NB4 (cell line): ENCODE data around the gene SLX1A.

Source experiments
- DNase-seq: peaks from one replicate; pipeline ENCODE4 v3.0.0; 2010; ENCODE audit warnings: low read depth
- H3K4me3 ChIP-seq: one replicate; pipeline ENCODE4 v1.5.1; 2011; ENCODE audit warnings: mild to moderate bottlenecking, low read depth, low read length, moderate library complexity
- MYC ChIP-seq: IDR thresholded peaks from 2 replicates; pipeline ENCODE4 v1.6.1; 2011; ENCODE audit warnings: low read depth, low read length
- POLR2A ChIP-seq: IDR thresholded peaks from 2 replicates; pipeline ENCODE4 v1.6.1; 2011; ENCODE audit warnings: mild to moderate bottlenecking; ENCODE audit not compliant: insufficient read length; ENCODE audit errors: extremely low read depth
- TF ChIP-seq, protein P1 (sequence below): IDR thresholded peaks from one replicate; pipeline ENCODE4 v1.5.1; 2012; ENCODE audit warnings: low read depth, low read length
- TF ChIP-seq, protein P2 (sequence below): IDR thresholded peaks from 2 replicates; pipeline ENCODE4 v1.6.1; 2011; ENCODE audit warnings: low read depth, low read length

SLX1A gene

DNA sequence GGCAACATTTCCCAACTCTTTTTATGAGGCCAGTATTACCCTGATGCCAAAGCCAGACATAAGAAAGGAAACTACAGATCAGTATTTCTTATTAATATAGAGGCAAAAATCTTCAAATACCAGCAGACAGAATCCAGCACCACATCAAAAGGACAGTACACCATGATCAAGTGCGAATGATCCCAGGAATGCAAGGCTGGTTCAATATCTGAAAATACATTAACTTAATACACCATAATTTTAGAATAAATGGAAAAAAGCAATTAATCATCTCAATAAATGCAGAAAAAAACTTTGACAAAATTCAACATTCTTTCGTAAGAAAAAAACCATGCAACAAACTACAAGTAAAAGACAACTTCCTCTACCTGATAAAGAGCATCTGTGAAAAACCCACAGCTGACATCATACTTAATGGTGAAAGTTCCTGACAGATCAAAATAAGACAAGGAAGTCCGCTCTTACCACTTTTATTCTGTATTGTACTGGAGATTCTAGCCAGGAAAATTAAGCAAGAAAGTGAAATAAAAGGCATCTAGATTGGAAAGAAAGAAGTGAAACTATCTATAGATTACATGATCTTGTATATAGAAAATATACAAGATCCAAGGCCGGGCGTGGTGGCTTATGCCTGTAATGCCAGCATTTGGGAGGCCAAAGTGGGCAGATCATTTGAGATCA, 44.3 kb upstream of the SLX1A start:
- no peak overlapping the region for H3K4me3 ChIP-seq
- TF ChIP-seq POLR2A (no peak), MYC (no peak)
- TF ChIP-seq, protein P1, sequence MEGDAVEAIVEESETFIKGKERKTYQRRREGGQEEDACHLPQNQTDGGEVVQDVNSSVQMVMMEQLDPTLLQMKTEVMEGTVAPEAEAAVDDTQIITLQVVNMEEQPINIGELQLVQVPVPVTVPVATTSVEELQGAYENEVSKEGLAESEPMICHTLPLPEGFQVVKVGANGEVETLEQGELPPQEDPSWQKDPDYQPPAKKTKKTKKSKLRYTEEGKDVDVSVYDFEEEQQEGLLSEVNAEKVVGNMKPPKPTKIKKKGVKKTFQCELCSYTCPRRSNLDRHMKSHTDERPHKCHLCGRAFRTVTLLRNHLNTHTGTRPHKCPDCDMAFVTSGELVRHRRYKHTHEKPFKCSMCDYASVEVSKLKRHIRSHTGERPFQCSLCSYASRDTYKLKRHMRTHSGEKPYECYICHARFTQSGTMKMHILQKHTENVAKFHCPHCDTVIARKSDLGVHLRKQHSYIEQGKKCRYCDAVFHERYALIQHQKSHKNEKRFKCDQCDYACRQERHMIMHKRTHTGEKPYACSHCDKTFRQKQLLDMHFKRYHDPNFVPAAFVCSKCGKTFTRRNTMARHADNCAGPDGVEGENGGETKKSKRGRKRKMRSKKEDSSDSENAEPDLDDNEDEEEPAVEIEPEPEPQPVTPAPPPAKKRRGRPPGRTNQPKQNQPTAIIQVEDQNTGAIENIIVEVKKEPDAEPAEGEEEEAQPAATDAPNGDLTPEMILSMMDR, result no peak
- TF ChIP-seq, protein P2, sequence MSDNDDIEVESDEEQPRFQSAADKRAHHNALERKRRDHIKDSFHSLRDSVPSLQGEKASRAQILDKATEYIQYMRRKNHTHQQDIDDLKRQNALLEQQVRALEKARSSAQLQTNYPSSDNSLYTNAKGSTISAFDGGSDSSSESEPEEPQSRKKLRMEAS, result no peak
- DNase-seq, result no peak

GRCh38 chr16:30151091-30151490, 42.6 kb upstream of the SLX1A start:
- TF ChIP-seq MYC (no peak), POLR2A (no peak)
- TF ChIP-seq, protein P1, result no peak
- TF ChIP-seq, protein P2, result no peak
- DNase-seq, result no peak
- H3K4me3 ChIP-seq, result no peak overlapping the region

GRCh38 chr16:30152517-30152916, 41.2 kb upstream of the SLX1A start:
- DNase-seq, result no peak
- no peak overlapping the region for H3K4me3 ChIP-seq
- no peak for TF ChIP-seq MYC
- TF ChIP-seq, protein P2, result no peak
- TF ChIP-seq POLR2A, result no peak
- TF ChIP-seq, protein P1, result no peak

DNA sequence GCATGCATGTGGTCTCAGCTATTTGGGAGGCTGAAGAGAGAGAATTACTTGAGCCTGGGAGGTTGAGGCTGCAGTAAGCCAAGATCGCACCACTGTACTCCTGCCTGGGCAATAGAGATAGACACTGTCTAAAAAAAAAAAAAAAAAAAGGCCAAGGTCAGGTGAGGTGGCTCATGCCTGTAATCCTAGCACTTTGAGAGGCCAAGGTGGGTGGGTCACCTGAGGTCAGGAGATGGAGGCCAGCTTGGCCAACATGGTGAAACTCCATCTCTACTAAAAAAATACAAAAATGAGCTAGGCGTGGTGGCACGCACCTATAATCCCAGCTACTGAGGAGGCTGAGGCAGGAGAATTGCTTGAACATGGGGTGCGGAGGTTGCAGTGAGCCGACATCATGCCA, 38.5 kb upstream of the SLX1A start:
- TF ChIP-seq, protein P2, result no peak
- TF ChIP-seq, protein P1, result no peak
- TF ChIP-seq POLR2A (no peak), MYC (no peak)
- DNase-seq, result no peak
- no peak overlapping the region for H3K4me3 ChIP-seq

DNA sequence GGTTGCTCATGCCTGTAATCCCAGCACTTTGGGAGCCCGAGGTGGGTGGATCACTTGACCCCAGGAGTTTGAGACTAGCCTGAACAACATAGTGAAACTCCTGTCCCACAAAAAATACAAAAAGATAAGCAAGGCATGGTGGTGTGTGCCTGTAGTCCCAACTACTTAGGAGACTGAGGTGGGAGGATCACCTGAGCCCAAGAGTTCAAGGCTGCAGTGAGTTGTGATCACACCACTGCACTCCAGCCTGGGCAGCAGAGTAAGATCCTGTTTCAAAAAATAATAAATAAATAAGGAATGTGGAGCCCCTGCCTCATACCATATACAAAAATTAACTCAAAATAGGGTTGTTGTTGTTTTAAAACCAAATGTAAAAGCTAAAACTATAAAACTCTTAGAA, 36.5 kb upstream of the SLX1A start:
- TF ChIP-seq, protein P1, result no peak
- TF ChIP-seq, protein P2, result no peak
- TF ChIP-seq POLR2A (no peak), MYC (no peak)
- no peak for DNase-seq
- no peak overlapping the region for H3K4me3 ChIP-seq
